Measurements from ENCODE around the gene PACS1.

Gene PACS1

GRCh38 chr11:66056501-66056900, 13.6 kb upstream of the PACS1 start:
- Histone ChIP-seq H3F3A (ENCODE audit: insufficient read depth, low read length) (peaks cover 36% of the 10 kb centered on the region), H3K27me3 (replicated peaks; ENCODE audit: insufficient read depth, low read length) (no peaks in the 10 kb centered on the region), H3K9me2 (replicated peaks; ENCODE audit: insufficient read depth, low read length) (no peaks in the 10 kb centered on the region), H3K27ac (ENCODE audit: low read length) (no peak overlapping the region), H3K4me1 (ENCODE audit: low read length) (peaks cover 21% of the 10 kb centered on the region), H3K4me3 (ENCODE audit: low read length) (no peak overlapping the region), H4K20me1 (ENCODE audit: insufficient read depth, low read length) (0 out of 2 replicates have a peak, but pooled peaks cover 13% of the 10 kb centered on the region), H3K9me3 (replicated peaks; ENCODE audit: insufficient read depth, low read length) (no peaks in the 10 kb centered on the region), H2AFZ (ENCODE audit: low read length) (no peak overlapping the region), H3K36me3 (replicated peaks; ENCODE audit: insufficient read depth, low read length) (peaks cover 17% of the 10 kb centered on the region), H3K9ac (ENCODE audit: low read length) (no peak overlapping the region), H3K79me2 (ENCODE audit: low read length) (peaks cover 89% of the 10 kb centered on the region), H3K4me2 (ENCODE audit: low read depth, low read length) (no peak overlapping the region)
- TF ChIP-seq EZH2 (optimal IDR thresholded peaks at IDR 0.05; ENCODE audit: low read depth, low read length): no peak
- DNase-seq: no peak

- Histone ChIP-seq H3K9me2 (replicated peaks; ENCODE audit: insufficient read depth, low read length) (no peaks in the 10 kb centered on the region), H3K4me3 (ENCODE audit: low read length) (no peak overlapping the region), H3K4me2 (ENCODE audit: low read depth, low read length) (no peak overlapping the region), H3K4me1 (ENCODE audit: low read length) (peaks cover 41% of the 10 kb centered on the region), H3K27ac (ENCODE audit: low read length) (no peak overlapping the region), H3K79me2 (ENCODE audit: low read length) (peaks cover 97% of the 10 kb centered on the region), H3K36me3 (replicated peaks; ENCODE audit: insufficient read depth, low read length) (peaks cover 24% of the 10 kb centered on the region), H3F3A (ENCODE audit: insufficient read depth, low read length) (peaks cover 49% of the 10 kb centered on the region), H3K27me3 (replicated peaks; ENCODE audit: insufficient read depth, low read length) (no peaks in the 10 kb centered on the region), H4K20me1 (ENCODE audit: insufficient read depth, low read length) (peaks cover 20% of the 10 kb centered on the region), H2AFZ (ENCODE audit: low read length) (no peak overlapping the region), H3K9ac (ENCODE audit: low read length) (no peak overlapping the region), H3K9me3 (replicated peaks; ENCODE audit: insufficient read depth, low read length) (no peaks in the 10 kb centered on the region)
- TF ChIP-seq EZH2phosphoT487 (IDR thresholded peaks at IDR 0.05; ENCODE audit: low read length) (no peak), EZH2 (optimal IDR thresholded peaks at IDR 0.05; ENCODE audit: low read depth, low read length) (no peak), CTCF (IDR thresholded peaks at IDR 0.05; ENCODE audit: low read length) (no peak)
- DNase-seq: no peak
Measured at GRCh38 chr11:66059966-66060680, 9.9 kb upstream of the PACS1 start.

GRCh38 chr11:66061268-66061667, 8.8 kb upstream of the PACS1 start:
- Histone ChIP-seq H4K20me1 (ENCODE audit: insufficient read depth, low read length) (peaks cover 20% of the 10 kb centered on the region), H3K27ac (ENCODE audit: low read length) (no peak overlapping the region), H3K4me3 (ENCODE audit: low read length) (no peak overlapping the region), H3K9me2 (replicated peaks; ENCODE audit: insufficient read depth, low read length) (no peaks in the 10 kb centered on the region), H3K9me3 (replicated peaks; ENCODE audit: insufficient read depth, low read length) (no peaks in the 10 kb centered on the region), H2AFZ (ENCODE audit: low read length) (no peak overlapping the region), H3K9ac (ENCODE audit: low read length) (no peak overlapping the region), H3K36me3 (replicated peaks; ENCODE audit: insufficient read depth, low read length) (peaks cover 19% of the 10 kb centered on the region), H3F3A (ENCODE audit: insufficient read depth, low read length) (peaks cover 60% of the 10 kb centered on the region), H3K4me2 (ENCODE audit: low read depth, low read length) (no peak overlapping the region), H3K27me3 (replicated peaks; ENCODE audit: insufficient read depth, low read length) (no peaks in the 10 kb centered on the region), H3K79me2 (ENCODE audit: low read length) (peaks cover 95% of the 10 kb centered on the region), H3K4me1 (ENCODE audit: low read length) (peaks cover 44% of the 10 kb centered on the region)
- no peak for DNase-seq
- TF ChIP-seq EZH2phosphoT487 (IDR thresholded peaks at IDR 0.05; ENCODE audit: low read length): no peak
- no peak for TF ChIP-seq EZH2 (optimal IDR thresholded peaks at IDR 0.05; ENCODE audit: low read depth, low read length)
- no peak for TF ChIP-seq CTCF (IDR thresholded peaks at IDR 0.05; ENCODE audit: low read length)

GRCh38 chr11:66062408-66062807, 7.7 kb upstream of the PACS1 start:
- DNase-seq: no peak
- H3K36me3 ChIP-seq (replicated peaks; ENCODE audit: insufficient read depth, low read length): peaks cover 19% of the 10 kb centered on the region
- H3K9me2 ChIP-seq (replicated peaks; ENCODE audit: insufficient read depth, low read length): no peaks in the 10 kb centered on the region
- H3F3A ChIP-seq (ENCODE audit: insufficient read depth, low read length): peaks cover 66% of the 10 kb centered on the region
- no peak overlapping the region for H3K27ac ChIP-seq (ENCODE audit: low read length)
- no peak overlapping the region for H3K4me3 ChIP-seq (ENCODE audit: low read length)
- H3K9me3 ChIP-seq (replicated peaks; ENCODE audit: insufficient read depth, low read length): no peaks in the 10 kb centered on the region
- peaks cover 93% of the 10 kb centered on the region for H3K79me2 ChIP-seq (ENCODE audit: low read length)
- no peak overlapping the region for H3K4me2 ChIP-seq (ENCODE audit: low read depth, low read length)
- H3K27me3 ChIP-seq (replicated peaks; ENCODE audit: insufficient read depth, low read length): no peaks in the 10 kb centered on the region
- no peak overlapping the region for H3K9ac ChIP-seq (ENCODE audit: low read length)
- H3K4me1 ChIP-seq (ENCODE audit: low read length): peaks cover 55% of the 10 kb centered on the region
- no peak overlapping the region for H2AFZ ChIP-seq (ENCODE audit: low read length)
- TF ChIP-seq EZH2 (optimal IDR thresholded peaks at IDR 0.05; ENCODE audit: low read depth, low read length) (no peak), CTCF (IDR thresholded peaks at IDR 0.05; ENCODE audit: low read length) (no peak), EZH2phosphoT487 (IDR thresholded peaks at IDR 0.05; ENCODE audit: low read length) (no peak)
- peaks cover 28% of the 10 kb centered on the region for H4K20me1 ChIP-seq (ENCODE audit: insufficient read depth, low read length)

All from MM.1S (cell line).